HL-60 (cell line): ENCODE results near the gene NDRG4.

Experiments
- DNase-seq, 2 experiments: peaks; one replicate each; pipeline ENCODE4 v3.0.0-alpha.2; 2010 to 2020; ENCODE audit warnings: low read depth in 1 of 2, low spot score in 1 of 2
- H3K27ac ChIP-seq: fragments of 250-450 bp; sonication (Bioruptor Pico); replicated peaks from 2 replicates; pipeline ENCODE4 v1.5.1; 2020; ENCODE audit warnings: mild to moderate bottlenecking, moderate library complexity
- H3K27me3 ChIP-seq: fragments of 250-450 bp; sonication (Bioruptor Pico); 2 replicates; pipeline ENCODE4 v1.5.1; 2021; ENCODE audit warnings: mild to moderate bottlenecking, moderate library complexity; ENCODE audit not compliant: insufficient read depth, poor library complexity, severe bottlenecking
- H3K4me3 ChIP-seq: replicated peaks from 2 replicates; pipeline ENCODE4 v1.5.1; 2011; ENCODE audit warnings: mild to moderate bottlenecking, control low read depth, low read length; ENCODE audit not compliant: insufficient read depth
- GABPA ChIP-seq: IDR thresholded peaks from 2 replicates; pipeline ENCODE4 v1.6.1; 2012; ENCODE audit warnings: low read depth
- POLR2AphosphoS5 ChIP-seq: IDR thresholded peaks from 2 replicates; pipeline ENCODE4 v1.6.1; 2012; ENCODE audit warnings: low read depth
- REST ChIP-seq: IDR thresholded peaks from 2 replicates; pipeline ENCODE4 v1.6.1; 2012; ENCODE audit warnings: low read depth; ENCODE audit not compliant: insufficient replicate concordance
- SPI1 ChIP-seq: IDR thresholded peaks from 2 replicates; pipeline ENCODE4 v1.6.1; 2012; ENCODE audit warnings: low read depth, mild to moderate bottlenecking, borderline replicate concordance
- TF ChIP-seq, protein P1 (sequence below): IDR thresholded peaks from one replicate; pipeline ENCODE4 v1.5.1; 2011; ENCODE audit warnings: low read length, control low read depth, inconsistent platforms; ENCODE audit not compliant: insufficient read depth

Gene NDRG4

DNA sequence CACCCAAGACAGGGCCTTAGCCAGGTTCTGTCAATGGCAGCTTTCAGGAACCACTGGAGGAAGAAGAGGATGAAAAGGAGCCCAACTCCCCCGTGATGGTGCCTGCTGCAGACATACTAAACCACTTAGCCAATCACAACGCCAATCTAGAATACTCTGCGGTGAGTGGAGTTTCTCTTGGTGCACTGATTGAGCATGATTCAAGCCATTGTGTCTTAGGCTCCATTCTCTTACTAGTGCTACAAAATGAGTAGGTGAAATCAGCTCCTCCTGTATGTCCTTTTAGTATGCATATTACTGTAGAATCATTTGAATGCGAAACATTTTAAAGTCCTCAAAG is 16.8 kb downstream of the NDRG4 start:
- Histone ChIP-seq H3K27ac (no peak overlapping the region), H3K4me3 (peak overlapping the region; percentile 91; the same call in 1 of the 2 replicates), H3K27me3 (no peaks in the 10 kb centered on the region)
- peak in 1 of 2 experiments; percentile 19 for DNase-seq
- TF ChIP-seq POLR2AphosphoS5, result peak; percentile 68; the same call in 1 of the 2 replicates
- no peak for TF ChIP-seq SPI1
- TF ChIP-seq REST, result no peak

DNA sequence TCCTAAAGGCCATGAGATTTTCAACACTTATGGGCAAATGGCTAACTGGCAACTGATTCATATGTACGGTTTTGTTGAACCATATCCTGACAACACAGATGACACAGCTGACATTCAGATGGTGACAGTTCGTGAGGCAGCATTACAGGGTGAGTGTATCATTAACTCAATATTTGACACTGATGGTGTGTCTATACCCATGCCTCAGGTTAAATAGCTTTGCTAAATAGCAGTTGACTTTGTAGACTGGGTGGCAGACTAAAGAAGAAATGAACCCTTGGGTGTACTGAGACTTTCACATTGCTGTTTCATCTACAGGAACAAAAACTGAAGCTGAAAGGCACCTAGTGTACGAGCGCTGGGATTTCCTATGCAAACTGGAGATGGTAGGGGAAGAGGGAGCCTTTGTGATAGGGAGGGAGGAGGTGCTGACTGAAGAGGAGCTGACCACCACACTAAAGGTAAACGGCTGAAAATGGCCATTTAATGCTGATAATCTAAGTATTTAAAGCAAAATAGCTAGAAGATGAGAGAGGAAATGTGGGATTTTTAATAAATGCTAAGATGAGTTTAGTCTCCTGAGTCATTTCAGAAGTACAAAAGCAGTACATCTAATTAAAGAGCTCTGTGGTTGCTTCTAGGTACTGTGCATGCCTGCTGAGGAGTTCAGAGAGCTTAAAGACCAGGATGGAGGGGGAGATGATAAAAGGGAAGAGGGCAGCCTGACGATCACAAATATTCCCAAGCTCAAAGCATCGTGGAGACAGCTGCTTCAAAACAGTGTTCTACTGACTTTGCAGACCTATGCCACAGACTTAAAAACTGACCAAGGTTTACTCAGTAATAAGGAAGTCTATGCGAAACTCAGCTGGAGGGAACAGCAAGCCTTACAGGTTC is 18.4 kb downstream of the NDRG4 start:
- no peaks in the 10 kb centered on the region for H3K27me3 ChIP-seq
- H3K4me3 ChIP-seq, result no peak overlapping the region
- TF ChIP-seq, protein P1, sequence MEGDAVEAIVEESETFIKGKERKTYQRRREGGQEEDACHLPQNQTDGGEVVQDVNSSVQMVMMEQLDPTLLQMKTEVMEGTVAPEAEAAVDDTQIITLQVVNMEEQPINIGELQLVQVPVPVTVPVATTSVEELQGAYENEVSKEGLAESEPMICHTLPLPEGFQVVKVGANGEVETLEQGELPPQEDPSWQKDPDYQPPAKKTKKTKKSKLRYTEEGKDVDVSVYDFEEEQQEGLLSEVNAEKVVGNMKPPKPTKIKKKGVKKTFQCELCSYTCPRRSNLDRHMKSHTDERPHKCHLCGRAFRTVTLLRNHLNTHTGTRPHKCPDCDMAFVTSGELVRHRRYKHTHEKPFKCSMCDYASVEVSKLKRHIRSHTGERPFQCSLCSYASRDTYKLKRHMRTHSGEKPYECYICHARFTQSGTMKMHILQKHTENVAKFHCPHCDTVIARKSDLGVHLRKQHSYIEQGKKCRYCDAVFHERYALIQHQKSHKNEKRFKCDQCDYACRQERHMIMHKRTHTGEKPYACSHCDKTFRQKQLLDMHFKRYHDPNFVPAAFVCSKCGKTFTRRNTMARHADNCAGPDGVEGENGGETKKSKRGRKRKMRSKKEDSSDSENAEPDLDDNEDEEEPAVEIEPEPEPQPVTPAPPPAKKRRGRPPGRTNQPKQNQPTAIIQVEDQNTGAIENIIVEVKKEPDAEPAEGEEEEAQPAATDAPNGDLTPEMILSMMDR, result no peak
- TF ChIP-seq POLR2AphosphoS5 (peak; percentile 51; the same call in 1 of the 2 replicates), REST (no peak), SPI1 (no peak), GABPA (no peak)
- no peak overlapping the region for H3K27ac ChIP-seq
- peak in 1 of 2 experiments; percentile 22 for DNase-seq

GRCh38 chr16:58518980-58519368 is 19.0 kb downstream of the NDRG4 start:
- no peak for TF ChIP-seq POLR2AphosphoS5
- TF ChIP-seq, protein P1, result no peak
- TF ChIP-seq REST, result no peak
- no peak for TF ChIP-seq SPI1
- TF ChIP-seq GABPA, result no peak
- Histone ChIP-seq H3K4me3 (no peak overlapping the region), H3K27me3 (no peaks in the 10 kb centered on the region), H3K27ac (no peak overlapping the region)
- no peak for DNase-seq
